Endothelial cell of umbilical vein (primary cell): ENCODE measurements around the gene ITSN2. TPM values are rescaled to one million over a fixed set of nuclear protein-coding genes. Genes with fewer than 3 reads are reported as not detected.

ENCODE experiments used
- BruUV-seq: library from RNA; stranded (reverse); fragments of 400-500 nt; replicated peaks from 2 replicates; lab custom pipeline; 2021; lab: Mats Ljungman, UMichigan
- CTCF ChIA-PET: fragments of 300-600, 350-600 bp; sonication (Branson Sonifier 250); formaldehyde crosslinking; loops from one replicate; lab custom pipeline; 2021; ENCODE audit warnings: antibody characterized with exemption, inconsistent platforms; lab: Charles Lee
- POLR2A ChIA-PET: fragments of 300-600, 350-600 bp; sonication (Branson Sonifier 250); formaldehyde crosslinking; loops from one replicate; lab custom pipeline; 2021; ENCODE audit warnings: antibody characterized with exemption, inconsistent platforms; lab: Charles Lee
- DNase-seq: peaks from one replicate; pipeline ENCODE4 v3.0.0-alpha.2; 2011; ENCODE audit warnings: low read depth, low spot score
- FAIRE-seq: peaks from 2 replicates; lab custom pipeline; 2011; peaks lifted over from hg19 to GRCh38; lab: Jason Lieb, UNC
- H2AFZ ChIP-seq: 2 replicates; pipeline ENCODE4 v1.6.0; 2012; ENCODE audit warnings: low read depth, low read length, control low read depth, inconsistent platforms
- H3K27ac ChIP-seq: 2 replicates; pipeline ENCODE4 v1.5.1; 2011; ENCODE audit warnings: low read depth, mild to moderate bottlenecking, control low read depth, low read length, moderate library complexity; ENCODE audit not compliant: insufficient read depth
- H3K27me3 ChIP-seq, 2 experiments: 2 replicates each; pipeline versions ENCODE4 v1.6.0 to v1.6.1; 2011; ENCODE audit warnings: low read length in 2 of 2, mixed read lengths in 1 of 2; ENCODE audit not compliant: control insufficient read depth in 2 of 2, insufficient read depth in 2 of 2
- H3K36me3 ChIP-seq, 2 experiments: 2 replicates in 1 of 2; 3 replicates in 1 of 2; pipeline ENCODE4 v1.5.1; 2011; ENCODE audit warnings: low read length in 2 of 2, mild to moderate bottlenecking in 1 of 2, moderate library complexity in 1 of 2; ENCODE audit not compliant: control insufficient read depth in 2 of 2, insufficient read depth in 2 of 2; ENCODE audit errors: extremely low read depth in 1 of 2
- H3K4me1 ChIP-seq: 3 replicates; pipeline ENCODE4 v1.5.1; 2011; ENCODE audit warnings: mild to moderate bottlenecking, low read length; ENCODE audit not compliant: control insufficient read depth, insufficient read depth; ENCODE audit errors: extremely low read depth
- H3K4me2 ChIP-seq: 2 replicates; pipeline ENCODE4 v1.6.1; 2011; ENCODE audit warnings: low read length, control low read depth, mixed read lengths; ENCODE audit not compliant: insufficient read depth
- H3K4me3 ChIP-seq, 3 experiments: fragments of 200-600 bp in 1 of 3; sonication (generic), shearing (Covaris generic) in 1 of 3; replicated peaks in 1 of 3; 2 replicates each; pipeline ENCODE4 v1.5.1; 2011 to 2016; ENCODE audit warnings: control low read depth in 3 of 3, low read length in 3 of 3, mild to moderate bottlenecking in 2 of 3, inconsistent platforms in 1 of 3, low read depth in 1 of 3, moderate library complexity in 1 of 3; ENCODE audit not compliant: insufficient read depth in 1 of 3
- H3K79me2 ChIP-seq: 2 replicates; pipeline ENCODE4 v1.6.0; 2012; ENCODE audit warnings: low read length, inconsistent platforms; ENCODE audit not compliant: control insufficient read depth, insufficient read depth
- H3K9ac ChIP-seq: replicated peaks from 2 replicates; pipeline ENCODE3; 2011; ENCODE audit warnings: low read length, control low read depth; ENCODE audit not compliant: insufficient read depth; ENCODE audit errors: extremely low read depth
- H3K9me1 ChIP-seq: replicated peaks from 3 replicates; pipeline ENCODE4 v1.6.0; 2011; ENCODE audit warnings: mild to moderate bottlenecking, low read length; ENCODE audit not compliant: control insufficient read depth, insufficient read depth; ENCODE audit errors: extremely low read depth
- H3K9me3 ChIP-seq: replicated peaks from 2 replicates; pipeline ENCODE4 v1.5.1; 2012; ENCODE audit warnings: low read length, inconsistent platforms; ENCODE audit not compliant: control insufficient read depth, insufficient read depth
- H4K20me1 ChIP-seq: replicated peaks from 2 replicates; pipeline ENCODE3; 2011; ENCODE audit warnings: mild to moderate bottlenecking, low read length; ENCODE audit not compliant: control insufficient read depth, insufficient read depth; ENCODE audit errors: extremely low read depth
- EZH2 ChIP-seq: IDR thresholded peaks from 2 replicates; pipeline ENCODE4 v1.6.1; 2012; ENCODE audit warnings: borderline replicate concordance, low read depth, mild to moderate bottlenecking, moderate library complexity, low read length, inconsistent platforms; ENCODE audit not compliant: severe bottlenecking
- FOS ChIP-seq: IDR thresholded peaks from 2 replicates; pipeline ENCODE4 v1.6.1; 2011; ENCODE audit warnings: mild to moderate bottlenecking, low read length, moderate library complexity, borderline replicate concordance; ENCODE audit not compliant: insufficient read depth
- GATA2 ChIP-seq: IDR thresholded peaks from 2 replicates; pipeline ENCODE4 v1.7.0; 2011; ENCODE audit warnings: low read depth, mild to moderate bottlenecking, moderate library complexity, mixed read lengths, low read length; ENCODE audit not compliant: insufficient read length, insufficient read depth
- JUN ChIP-seq: IDR thresholded peaks from 2 replicates; pipeline ENCODE4 v1.6.1; 2011; ENCODE audit warnings: borderline replicate concordance, low read depth; ENCODE audit not compliant: insufficient read length, insufficient read depth
- MAX ChIP-seq: IDR thresholded peaks from 2 replicates; pipeline ENCODE4 v1.6.1; 2011; ENCODE audit not compliant: insufficient read depth, insufficient read length
- MYC ChIP-seq: IDR thresholded peaks from one replicate; pipeline ENCODE4 v1.6.1; 2011; ENCODE audit warnings: mild to moderate bottlenecking, low read depth, low read length
- POLR2A ChIP-seq: IDR thresholded peaks from 2 replicates; pipeline ENCODE4 v1.6.1; 2012; ENCODE audit warnings: low read depth, mild to moderate bottlenecking, control low read depth, low read length
- POLR2AphosphoS5 ChIP-seq: IDR thresholded peaks from 2 replicates; pipeline ENCODE4 v1.6.1; 2012; ENCODE audit warnings: low read depth, mild to moderate bottlenecking, control low read depth, low read length, moderate library complexity; ENCODE audit not compliant: insufficient read depth
- dilution Hi-C: fragments of 300-500 bp; cut with MboI; formaldehyde crosslinking; loops from one replicate; pipeline ENCODE4 v1.15.0; 2019; ENCODE audit warnings: low sequenced_read_pairs; ENCODE audit not compliant: extremely low pct_ligation_motif_present
- intact Hi-C: fragments of 100-400 bp; cut with micrococcal nuclease; formaldehyde crosslinking; loops from one replicate; pipeline ENCODE4 v1.10.0; 2022
- polyA plus RNA-seq, 4 experiments: library from polyadenylated mRNA; depleted of rRNA in 3 of 4; stranded (reverse) in 3 of 4; unstranded in 1 of 4; fragments of >200 nt; gene quantifications; 2 replicates each; pipeline versions ENCODE4 v1.2.1 to v1.2.3, GENCODE V29; 2011 to 2012; ENCODE audit warnings: missing spikeins in 1 of 4
- total RNA-seq: library from RNA; stranded (reverse); gene quantifications from 2 replicates; pipeline ENCODE4 v1.2.3, GENCODE V29; 2021
- TF ChIP-seq, protein P1 (sequence below), 2 donors: IDR thresholded peaks; 1 replicate in 1 of 2; 2 replicates in 1 of 2; pipeline ENCODE4 v1.5.1; 2011; ENCODE audit warnings: low read length in 2 of 2, mild to moderate bottlenecking in 2 of 2, moderate library complexity in 2 of 2, control low read depth in 1 of 2, inconsistent platforms in 1 of 2, low read depth in 1 of 2; ENCODE audit not compliant: insufficient read depth in 1 of 2; ENCODE audit errors: extremely low read depth in 1 of 2

The ITSN2 gene
- total and polyA plus RNA-seq, 2 donors (not counting 3 experiments of a cell fraction or from before 2014, with no cell fraction given) = 30.5 to 56.8 TPM

DNA sequence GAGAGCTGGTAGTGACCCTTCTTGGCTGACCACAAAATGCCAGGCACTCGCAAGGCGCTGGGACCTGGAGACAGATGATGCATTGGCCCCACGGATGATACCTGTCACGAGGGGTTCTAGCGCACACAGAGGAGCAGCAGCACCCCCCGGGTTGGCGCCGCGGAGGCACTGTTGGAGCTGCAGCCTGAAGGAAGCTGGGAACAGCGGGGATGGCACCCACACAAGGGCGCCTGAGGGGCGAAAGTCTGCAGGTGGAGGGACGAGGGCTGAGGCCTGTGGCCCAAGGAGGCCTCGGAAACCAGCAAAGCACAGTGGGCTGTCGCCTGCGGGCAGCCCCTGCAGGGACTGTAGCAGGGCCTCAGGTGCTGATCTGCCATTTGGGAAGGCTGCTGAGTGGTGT is 151.8 kb downstream of the ITSN2 start:
- H3K36me3 ChIP-seq = peaks cover 6 to 57% of the 10 kb centered on the region in 2 experiments
- no peaks in the 10 kb centered on the region for H3K9me3 ChIP-seq
- no peak overlapping the region for H3K4me3 ChIP-seq
- no peaks in the 10 kb centered on the region for H3K27me3 ChIP-seq
- intact Hi-C loops (no loop called here), dilution Hi-C loops (no loop called here)
- BruUV-seq = no TSS peak
- ChIA-PET POLR2A (no interaction called here), CTCF (no interaction called here)
- no peaks in the 10 kb centered on the region for H4K20me1 ChIP-seq
- no peaks in the 10 kb centered on the region for H3K79me2 ChIP-seq
- H3K9me1 ChIP-seq = no peaks in the 10 kb centered on the region
- no peaks in the 10 kb centered on the region for H3K4me1 ChIP-seq
- TF ChIP-seq POLR2AphosphoS5 (no peak), POLR2A (no peak), MYC (no peak), EZH2 (no peak), MAX (no peak), GATA2 (no peak), FOS (no peak), JUN (no peak)
- TF ChIP-seq, protein P1, sequence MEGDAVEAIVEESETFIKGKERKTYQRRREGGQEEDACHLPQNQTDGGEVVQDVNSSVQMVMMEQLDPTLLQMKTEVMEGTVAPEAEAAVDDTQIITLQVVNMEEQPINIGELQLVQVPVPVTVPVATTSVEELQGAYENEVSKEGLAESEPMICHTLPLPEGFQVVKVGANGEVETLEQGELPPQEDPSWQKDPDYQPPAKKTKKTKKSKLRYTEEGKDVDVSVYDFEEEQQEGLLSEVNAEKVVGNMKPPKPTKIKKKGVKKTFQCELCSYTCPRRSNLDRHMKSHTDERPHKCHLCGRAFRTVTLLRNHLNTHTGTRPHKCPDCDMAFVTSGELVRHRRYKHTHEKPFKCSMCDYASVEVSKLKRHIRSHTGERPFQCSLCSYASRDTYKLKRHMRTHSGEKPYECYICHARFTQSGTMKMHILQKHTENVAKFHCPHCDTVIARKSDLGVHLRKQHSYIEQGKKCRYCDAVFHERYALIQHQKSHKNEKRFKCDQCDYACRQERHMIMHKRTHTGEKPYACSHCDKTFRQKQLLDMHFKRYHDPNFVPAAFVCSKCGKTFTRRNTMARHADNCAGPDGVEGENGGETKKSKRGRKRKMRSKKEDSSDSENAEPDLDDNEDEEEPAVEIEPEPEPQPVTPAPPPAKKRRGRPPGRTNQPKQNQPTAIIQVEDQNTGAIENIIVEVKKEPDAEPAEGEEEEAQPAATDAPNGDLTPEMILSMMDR (IDR thresholded peaks at IDR 0.05; ENCODE audit: extremely low read depth in 1 of 2, insufficient read depth in 1 of 2, low read depth in 1 of 2, low read length in 2 of 2) = no peak
- no peak overlapping the region for H3K4me2 ChIP-seq
- no peak overlapping the region for H3K27ac ChIP-seq
- no peak for FAIRE-seq
- no peak overlapping the region for H3K9ac ChIP-seq
- DNase-seq = no peak
- H2AFZ ChIP-seq = no peak overlapping the region
